H1 (cell line): ENCODE measurements around the gene ADGRV1. TPM values are rescaled to one million over a fixed set of nuclear protein-coding genes. Genes with fewer than 3 reads are reported as not detected.

Source experiments
- ASH2L ChIP-seq: fragments of 200-600, 300-600 bp; sonication (generic); IDR thresholded peaks from one replicate; pipeline ENCODE4 v1.7.1; 2017; ENCODE audit warnings: low read length
- EGR1 ChIP-seq: IDR thresholded peaks from 2 replicates; pipeline ENCODE4 v1.6.1; 2011; ENCODE audit warnings: low read depth, low read length, borderline replicate concordance
- EP300 ChIP-seq, 2 experiments: IDR thresholded peaks; 1 replicate in 1 of 2; 2 replicates in 1 of 2; pipeline ENCODE4 v1.6.1; 2011 to 2012; ENCODE audit warnings: low read depth in 2 of 2, low read length in 2 of 2, mild to moderate bottlenecking in 2 of 2, borderline replicate concordance in 1 of 2, inconsistent platforms in 1 of 2, moderate library complexity in 1 of 2
- GTF2F1 ChIP-seq: IDR thresholded peaks from 2 replicates; pipeline ENCODE4 v1.6.1; 2012; ENCODE audit warnings: low read depth, low read length, improper control_type of control experiment, borderline replicate concordance
- SIRT6 ChIP-seq: IDR thresholded peaks from one replicate; pipeline ENCODE4 v1.7.1; 2012; ENCODE audit warnings: low read length, inconsistent platforms
- polyA plus RNA-seq, 7 experiments: library from polyadenylated mRNA; depleted of rRNA in 3 of 7; stranded (reverse) in 5 of 7; unstranded in 2 of 7; fragments of >200 nt in 5 of 7; fragments of 200-250 nt in 2 of 7; gene quantifications; 1 replicate in 5 of 7; 2 replicates in 1 of 7; 4 replicates in 1 of 7; pipeline versions ENCODE4 v1.2.1 to v1.2.3, GENCODE V29; 2011 to 2013; ENCODE audit warnings: missing spikeins in 2 of 7, mixed read lengths in 2 of 7
- total RNA-seq: library from RNA; stranded (reverse); fragmentation: NEBNext Ultra II Directional; extraction: Animal tissue kit (Norgen Biotek cat#: 25700); gene quantifications from 2 replicates; pipeline ENCODE4 v1.2.1, GENCODE V29; 2021

Gene ADGRV1
- total and polyA plus RNA-seq, 2 of the 8 experiments (the other 6 are each of a cell fraction or from before 2014, with no cell fraction given), result 53.1 to 62.2 TPM

DNA sequence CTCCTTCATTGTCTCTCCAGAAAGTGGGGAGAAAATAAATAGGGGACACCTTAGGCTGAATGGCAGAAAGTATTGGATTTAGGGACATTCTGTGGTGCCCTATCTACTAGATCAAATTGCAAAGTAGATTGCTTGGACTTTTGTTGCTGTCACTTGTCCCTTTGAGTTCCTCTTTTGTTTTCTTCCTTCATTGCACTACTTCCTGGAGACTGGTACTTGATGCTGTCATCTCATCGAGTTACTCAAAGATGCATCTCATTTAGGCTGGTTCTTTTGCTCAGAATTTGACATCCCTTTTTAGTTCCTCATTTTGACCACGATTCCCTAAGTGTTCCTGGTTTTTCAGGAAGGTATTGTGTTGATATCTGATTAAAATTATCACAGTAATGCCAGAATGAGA lies 137.6 kb downstream of the ADGRV1 start (continued):
- TF ChIP-seq EP300 (IDR thresholded peaks at IDR 0.05; ENCODE audit: borderline replicate concordance in 1 of 2, low read depth in 2 of 2, low read length in 2 of 2) (no peak), EGR1 (no peak), ASH2L (no peak), SIRT6 (no peak), GTF2F1 (no peak)
- TF ChIP-seq, all 59 proteins: peak for 0
